Kidney capillary endothelial cell (primary cell): Measurements from ENCODE around the gene LRRC57.

Source experiments
- DNase-seq: peaks from one replicate; pipeline ENCODE4 v3.0.0-alpha.2; 2018; ENCODE audit warnings: low spot score

The LRRC57 gene

DNA sequence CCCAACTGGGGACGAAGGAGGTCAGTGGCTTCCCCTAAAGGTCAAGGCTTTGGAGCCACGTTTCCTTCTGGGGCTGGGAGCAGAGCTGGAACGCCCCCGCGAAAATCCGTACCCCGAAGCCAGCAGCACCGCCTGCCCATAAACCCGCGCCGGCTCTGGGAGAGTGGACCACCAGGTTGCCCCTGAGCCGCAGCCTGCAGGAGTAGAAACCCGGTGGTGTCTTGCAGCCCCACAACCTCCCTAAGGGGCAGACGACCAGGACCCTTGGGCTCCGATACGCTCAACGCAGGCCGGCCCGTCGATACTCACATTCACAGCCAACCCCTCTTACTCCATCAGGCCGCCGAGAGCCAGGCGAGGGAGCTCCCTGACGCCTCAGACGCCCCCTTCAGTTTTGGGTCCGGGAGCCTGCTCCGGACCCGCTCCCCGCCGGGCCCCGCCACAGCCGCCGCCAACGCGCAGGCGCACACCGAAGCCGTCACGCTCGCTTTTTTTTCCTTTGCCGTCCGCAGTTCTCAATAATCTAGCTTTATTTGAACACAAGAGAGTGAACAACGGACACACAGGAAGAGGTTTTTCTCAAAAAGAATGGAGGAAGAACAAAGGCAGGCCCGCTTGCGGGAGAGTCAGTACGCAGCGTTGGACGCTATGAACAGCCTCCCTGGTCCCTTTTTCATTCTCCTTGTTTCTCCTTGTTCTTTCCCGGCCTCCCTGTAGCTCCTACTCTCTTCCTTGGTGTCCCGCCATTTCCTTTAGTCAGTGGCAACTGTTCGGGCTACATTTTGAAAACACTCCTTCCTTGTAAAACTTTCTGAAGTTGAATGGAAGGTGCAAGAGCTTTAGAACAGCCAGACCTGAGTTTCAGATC lies 57.7 kb downstream of the LRRC57 start, which contains the start of gene ZNF106:
ZNF106 (minus strand) TSS at position 471 of the 868 bp plus-strand sequence. CDS start 18,852 bp downstream, outside the sequence.
- peak; percentile 87 for DNase-seq

DNA sequence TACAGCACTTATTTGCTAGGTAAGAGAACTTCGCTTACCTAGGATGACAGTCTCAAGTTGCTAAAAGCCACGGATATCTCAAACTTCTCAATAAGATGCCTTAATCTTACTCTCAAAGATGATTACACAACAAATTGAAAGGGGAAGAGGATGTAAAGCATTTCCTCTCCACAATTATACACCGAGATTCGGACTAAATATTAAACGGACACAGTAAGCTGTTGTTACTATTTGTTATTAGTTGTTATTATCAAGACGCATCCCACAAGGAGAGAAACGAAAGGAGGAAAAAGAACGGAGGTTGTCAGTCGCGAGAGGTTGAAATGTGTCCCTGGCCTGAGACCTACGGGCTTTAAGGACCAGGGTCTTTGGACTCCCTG lies 58.3 kb downstream of the LRRC57 start:
- DNase-seq, result peak; percentile 18
